GM21723 (cell line): ENCODE measurements around the gene RPS25.
"Not testable (repeated sequence)": the region's sequence is repeated elsewhere in the genome, so short reads cannot be mapped to it uniquely, and the experiment has no call there.

Experiments
- ATAC-seq: cut with Tn5 transposase; IDR thresholded peaks from one replicate; pipeline ENCODE4 v1.9.1; 2021; ENCODE audit warnings: mild to moderate bottlenecking, moderate library complexity; ENCODE audit not compliant: unreplicated experiment

Gene RPS25

GRCh38 chr11:119018074-119018938 is at the start of gene RPS25, which contains the start of gene TRAPPC4:
Gene RPS25, minus strand, starts transcription at chr11:119018343. Its CDS starts 59 bp downstream, at chr11:119018284.
Gene TRAPPC4, plus strand, starts transcription at chr11:119018766. Its CDS starts 30 bp downstream, at chr11:119018796.
- peak; percentile 88 for ATAC-seq

DNA sequence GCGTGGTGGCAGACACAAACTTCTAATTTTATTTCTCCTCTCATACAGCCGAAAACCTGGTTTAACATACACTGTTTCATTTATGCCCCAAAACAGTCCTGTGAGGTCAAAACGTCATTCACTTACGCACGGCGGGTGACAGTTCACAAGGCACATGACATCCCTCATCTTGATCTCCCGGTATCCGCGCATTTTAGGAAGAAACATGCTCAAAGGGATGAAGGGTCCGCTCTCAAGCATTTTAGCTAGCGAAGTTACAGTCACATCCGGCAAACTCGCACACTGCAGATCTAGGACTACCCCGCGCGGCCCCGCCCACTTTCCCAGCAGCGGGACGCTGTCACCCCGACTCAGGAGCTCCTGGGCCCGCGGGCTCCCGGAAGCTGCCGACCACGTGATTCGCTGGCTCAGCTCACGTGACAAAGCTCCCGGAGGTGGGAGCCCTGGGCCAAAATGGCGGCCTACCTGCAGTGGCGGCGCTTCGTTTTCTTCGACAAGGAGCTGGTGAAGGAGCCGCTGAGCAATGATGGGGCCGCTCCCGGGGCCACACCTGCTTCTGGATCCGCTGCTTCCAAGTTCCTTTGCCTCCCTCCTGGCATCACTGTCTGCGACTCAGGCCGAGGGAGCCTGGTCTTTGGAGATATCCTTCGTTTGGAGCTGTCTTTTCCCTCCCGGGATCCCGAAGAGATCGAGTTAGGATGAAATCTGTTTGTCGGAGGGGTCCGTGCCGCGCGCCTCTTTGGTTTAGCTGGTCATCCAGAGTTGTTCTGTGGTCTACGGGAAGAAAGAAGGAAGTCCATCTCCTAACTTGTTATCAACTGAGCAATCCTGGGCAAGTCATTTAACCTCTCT is 49.5 kb upstream of the RPS25 start, which contains the start of gene VPS11:
Gene VPS11 (plus strand): TSS at position 448 of the 852 bp plus-strand sequence. CDS start 6 bp downstream, at position 454.
- ATAC-seq, result peak; percentile 91

DNA sequence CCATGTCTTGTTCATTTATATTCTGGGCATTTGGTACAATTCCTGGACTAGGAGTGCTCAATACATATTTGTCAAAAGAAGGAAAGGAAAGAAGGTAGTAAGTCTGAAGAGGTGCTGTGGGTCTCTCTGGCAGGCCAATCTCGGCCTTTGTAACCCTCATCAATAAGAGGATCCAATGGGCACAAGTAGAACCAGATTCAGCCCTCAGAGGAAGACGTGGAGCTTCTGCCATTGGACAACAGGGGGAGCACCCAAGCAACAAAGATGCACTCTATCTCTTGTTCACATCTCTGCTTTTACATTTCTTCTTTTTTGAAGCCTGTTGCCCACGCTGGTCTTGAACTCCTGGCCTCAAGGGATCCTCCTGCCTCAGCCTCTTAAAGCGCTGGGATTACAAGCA is 47.2 kb upstream of the RPS25 start:
- no peak for ATAC-seq

GRCh38 chr11:119062779-119063178 is 44.6 kb upstream of the RPS25 start:
- no peak for ATAC-seq

DNA sequence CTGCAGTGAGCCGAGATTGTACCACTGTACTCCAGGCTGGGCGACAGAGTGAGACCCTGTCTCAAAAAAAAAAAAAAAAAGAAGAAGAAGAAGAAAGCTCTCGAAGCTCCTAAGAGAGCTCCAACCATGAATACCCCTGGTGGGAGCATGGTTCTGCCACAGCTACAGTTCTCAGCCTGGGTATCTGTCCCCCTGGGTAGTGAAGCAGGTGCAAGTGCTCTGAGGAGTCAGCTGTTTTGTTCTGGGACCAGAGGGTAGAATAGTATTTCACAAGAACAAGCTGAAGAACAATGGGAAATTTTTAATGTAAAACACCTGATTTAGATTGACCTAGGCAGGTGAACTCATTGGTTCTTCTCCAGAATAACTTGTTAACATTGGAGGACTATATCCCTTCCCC is 43.1 kb upstream of the RPS25 start:
- ATAC-seq, result no peak

GRCh38 chr11:119059128-119059527 is 41.0 kb upstream of the RPS25 start:
- not testable (repeated sequence) for ATAC-seq

DNA sequence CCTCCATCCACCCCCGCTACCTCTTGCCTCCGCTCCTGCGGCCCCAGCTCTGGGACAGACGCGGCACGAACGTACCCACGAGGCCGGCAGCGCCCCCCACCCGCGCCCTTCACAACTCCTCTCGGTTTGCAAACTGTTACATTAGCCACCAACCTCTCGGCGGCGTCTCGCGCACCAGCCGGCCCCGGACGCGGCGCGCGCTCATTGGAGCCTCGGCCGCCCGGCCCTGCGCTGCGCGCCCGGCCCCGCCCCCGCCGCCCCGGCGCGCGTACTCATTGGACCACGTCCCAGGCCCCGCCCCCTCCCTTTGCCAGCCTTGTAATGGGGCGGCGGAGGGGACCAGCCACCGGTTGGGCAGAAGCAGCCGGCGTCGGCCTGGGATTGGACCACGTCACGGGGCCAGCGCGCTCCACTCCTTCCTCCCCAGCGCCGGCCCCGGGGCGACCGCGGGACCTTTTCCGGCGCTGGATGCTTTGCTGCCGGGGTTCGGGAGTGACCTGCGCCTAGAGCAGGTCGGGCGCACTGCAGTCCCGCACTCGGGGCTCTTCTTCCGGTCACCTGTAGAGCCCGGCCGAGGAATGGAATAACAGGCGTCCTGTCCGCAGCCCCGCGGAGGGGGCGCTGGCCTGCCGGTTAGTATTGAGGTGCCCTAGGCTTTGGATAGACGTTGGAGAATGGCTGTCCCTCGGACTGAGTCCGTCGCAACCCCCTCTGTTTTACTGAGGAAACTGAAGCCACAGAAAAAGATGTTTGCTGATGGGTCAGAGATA is 39.0 kb upstream of the RPS25 start, which contains the start of gene HYOU1:
Gene HYOU1 (minus strand): TSS at position 206 of the 770 bp plus-strand sequence. CDS start 1,045 bp downstream, outside the sequence.
- ATAC-seq, result peak; percentile 87

GRCh38 chr11:119056421-119056999 is 38.4 kb upstream of the RPS25 start:
- peak; percentile 16 for ATAC-seq

GRCh38 chr11:119055901-119056300 is 37.8 kb upstream of the RPS25 start:
- no peak for ATAC-seq

- ATAC-seq, result no peak
Measured at GRCh38 chr11:119054418-119054817, 36.3 kb upstream of the RPS25 start.

DNA sequence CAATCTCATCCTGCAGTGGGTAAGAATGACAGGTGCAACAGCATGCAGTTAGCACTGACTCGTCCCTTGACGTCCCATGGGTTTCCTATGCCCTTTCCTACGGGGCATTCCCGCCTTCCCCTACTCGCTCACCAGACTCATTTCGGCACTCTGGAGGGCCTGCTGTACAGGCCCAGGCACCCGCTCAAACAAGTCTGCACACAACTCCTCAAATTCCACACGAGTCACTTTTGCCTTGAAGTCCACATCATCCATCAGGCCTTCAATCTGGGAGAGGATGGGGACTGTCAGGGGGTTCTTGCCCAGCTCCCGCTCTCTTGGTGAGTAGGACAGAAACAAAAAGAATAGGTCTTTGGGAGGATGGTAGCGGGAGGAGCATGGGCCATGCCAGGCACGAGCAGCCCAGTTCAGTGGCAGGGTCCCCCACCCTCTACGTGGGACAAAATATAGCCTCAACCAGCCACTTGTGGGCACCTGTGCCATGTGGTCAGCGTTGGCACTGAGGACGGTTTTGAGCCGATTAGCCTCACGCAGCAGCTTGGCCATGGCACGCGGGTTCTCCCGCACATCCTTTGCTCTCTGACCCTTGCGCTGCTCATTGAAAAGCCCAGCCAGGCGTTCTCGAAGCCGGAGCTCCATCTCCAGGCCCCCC is 34.1 kb upstream of the RPS25 start:
- ATAC-seq, result no peak

GRCh38 chr11:119051440-119052162 is 33.5 kb upstream of the RPS25 start:
- ATAC-seq, result peak; percentile 51

DNA sequence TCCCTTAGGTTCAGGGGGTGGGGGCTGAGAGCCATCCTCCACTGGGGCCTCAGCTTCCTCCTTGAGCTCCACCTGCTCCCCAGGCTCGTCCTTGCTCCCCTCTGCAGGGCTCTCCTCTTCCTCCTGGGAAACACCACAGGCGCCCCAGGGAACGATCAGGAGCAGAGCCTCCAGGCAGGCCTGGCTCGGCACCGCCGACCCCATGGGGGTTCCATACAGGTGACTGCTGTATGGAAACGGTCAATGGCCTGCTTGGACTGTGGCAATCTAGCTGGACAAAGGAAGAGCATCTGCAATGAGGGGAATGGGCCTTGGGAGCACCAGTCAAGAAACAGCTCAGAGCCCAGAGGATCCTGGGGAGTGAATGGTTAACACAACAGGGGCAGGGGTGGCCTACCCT is 30.9 kb upstream of the RPS25 start:
- ATAC-seq, result no peak

DNA sequence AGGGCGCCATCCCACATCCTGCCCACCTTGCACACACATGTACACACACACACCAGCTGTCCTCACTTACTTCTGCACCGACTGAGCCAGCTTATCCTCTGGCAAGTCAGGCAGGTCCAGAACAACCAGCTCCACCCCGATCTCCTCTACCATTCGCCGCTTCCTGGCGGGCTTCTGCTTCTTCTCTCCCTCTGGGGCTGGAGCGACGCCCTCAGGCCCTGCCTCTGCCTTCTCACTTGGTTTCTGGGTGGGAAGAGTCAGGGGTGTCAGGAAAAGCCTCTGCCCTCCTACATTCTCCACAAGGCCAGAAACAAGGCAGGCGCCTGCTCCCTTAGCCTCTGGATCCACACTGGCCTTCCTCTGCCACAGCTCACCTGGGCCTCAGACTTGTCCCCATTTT is 30.5 kb upstream of the RPS25 start:
- no peak for ATAC-seq

- no peak for ATAC-seq
Measured at GRCh38 chr11:119047205-119047604, 29.1 kb upstream of the RPS25 start.

DNA sequence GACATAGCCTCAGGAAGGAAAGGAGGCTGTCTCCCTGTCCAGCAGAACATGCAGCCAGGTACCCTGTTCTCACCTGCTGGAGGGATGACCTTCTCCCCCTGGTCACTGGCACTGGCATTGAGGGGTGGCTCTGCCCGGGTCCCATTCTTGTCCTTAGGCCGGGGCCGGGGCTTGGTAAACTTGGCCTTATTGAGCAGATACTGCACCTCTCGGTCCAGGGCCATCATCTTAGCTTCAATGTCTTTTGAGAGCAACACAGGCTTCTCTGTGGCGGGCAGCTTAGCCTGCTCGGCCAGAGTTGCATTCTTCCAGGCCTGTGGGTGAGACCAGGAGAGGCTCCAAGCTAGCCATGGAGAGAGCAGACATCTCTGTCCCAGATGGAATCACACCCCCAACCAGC is 28.3 kb upstream of the RPS25 start:
- ATAC-seq, result no peak

- no peak for ATAC-seq
Measured at GRCh38 chr11:119044708-119045107, 26.6 kb upstream of the RPS25 start.

- no peak for ATAC-seq
Measured at GRCh38 chr11:119042927-119043326, 24.8 kb upstream of the RPS25 start.
